Endothelial cell of umbilical vein (primary cell): ENCODE data around the gene CD58. TPM values are rescaled to one million over a fixed set of nuclear protein-coding genes. Genes with fewer than 3 reads are reported as not detected.

Experiments used
- BruUV-seq: library from RNA; stranded (reverse); fragments of 400-500 nt; replicated peaks from 2 replicates; lab custom pipeline; 2021; lab: Mats Ljungman, UMichigan
- CTCF ChIA-PET: fragments of 300-600, 350-600 bp; sonication (Branson Sonifier 250); formaldehyde crosslinking; loops from one replicate; lab custom pipeline; 2021; ENCODE audit warnings: antibody characterized with exemption, inconsistent platforms; lab: Charles Lee
- POLR2A ChIA-PET: fragments of 300-600, 350-600 bp; sonication (Branson Sonifier 250); formaldehyde crosslinking; loops from one replicate; lab custom pipeline; 2021; ENCODE audit warnings: antibody characterized with exemption, inconsistent platforms; lab: Charles Lee
- DNase-seq: peaks from one replicate; pipeline ENCODE4 v3.0.0-alpha.2; 2011; ENCODE audit warnings: low read depth, low spot score
- FAIRE-seq: peaks from 2 replicates; lab custom pipeline; 2011; peaks lifted over from hg19 to GRCh38; lab: Jason Lieb, UNC
- H2AFZ ChIP-seq: 2 replicates; pipeline ENCODE4 v1.6.0; 2012; ENCODE audit warnings: low read depth, low read length, control low read depth, inconsistent platforms
- H3K27ac ChIP-seq: 2 replicates; pipeline ENCODE4 v1.5.1; 2011; ENCODE audit warnings: low read depth, mild to moderate bottlenecking, control low read depth, low read length, moderate library complexity; ENCODE audit not compliant: insufficient read depth
- H3K27me3 ChIP-seq, 2 experiments: 2 replicates each; pipeline versions ENCODE4 v1.6.0 to v1.6.1; 2011; ENCODE audit warnings: low read length in 2 of 2, mixed read lengths in 1 of 2; ENCODE audit not compliant: control insufficient read depth in 2 of 2, insufficient read depth in 2 of 2
- H3K36me3 ChIP-seq, 2 experiments: 2 replicates in 1 of 2; 3 replicates in 1 of 2; pipeline ENCODE4 v1.5.1; 2011; ENCODE audit warnings: low read length in 2 of 2, mild to moderate bottlenecking in 1 of 2, moderate library complexity in 1 of 2; ENCODE audit not compliant: control insufficient read depth in 2 of 2, insufficient read depth in 2 of 2; ENCODE audit errors: extremely low read depth in 1 of 2
- H3K4me1 ChIP-seq: 3 replicates; pipeline ENCODE4 v1.5.1; 2011; ENCODE audit warnings: mild to moderate bottlenecking, low read length; ENCODE audit not compliant: control insufficient read depth, insufficient read depth; ENCODE audit errors: extremely low read depth
- H3K4me2 ChIP-seq: 2 replicates; pipeline ENCODE4 v1.6.1; 2011; ENCODE audit warnings: low read length, control low read depth, mixed read lengths; ENCODE audit not compliant: insufficient read depth
- H3K4me3 ChIP-seq, 3 experiments: fragments of 200-600 bp in 1 of 3; sonication (generic), shearing (Covaris generic) in 1 of 3; replicated peaks in 1 of 3; 2 replicates each; pipeline ENCODE4 v1.5.1; 2011 to 2016; ENCODE audit warnings: control low read depth in 3 of 3, low read length in 3 of 3, mild to moderate bottlenecking in 2 of 3, inconsistent platforms in 1 of 3, low read depth in 1 of 3, moderate library complexity in 1 of 3; ENCODE audit not compliant: insufficient read depth in 1 of 3
- H3K79me2 ChIP-seq: 2 replicates; pipeline ENCODE4 v1.6.0; 2012; ENCODE audit warnings: low read length, inconsistent platforms; ENCODE audit not compliant: control insufficient read depth, insufficient read depth
- H3K9ac ChIP-seq: replicated peaks from 2 replicates; pipeline ENCODE3; 2011; ENCODE audit warnings: low read length, control low read depth; ENCODE audit not compliant: insufficient read depth; ENCODE audit errors: extremely low read depth
- H3K9me1 ChIP-seq: replicated peaks from 3 replicates; pipeline ENCODE4 v1.6.0; 2011; ENCODE audit warnings: mild to moderate bottlenecking, low read length; ENCODE audit not compliant: control insufficient read depth, insufficient read depth; ENCODE audit errors: extremely low read depth
- H3K9me3 ChIP-seq: replicated peaks from 2 replicates; pipeline ENCODE4 v1.5.1; 2012; ENCODE audit warnings: low read length, inconsistent platforms; ENCODE audit not compliant: control insufficient read depth, insufficient read depth
- H4K20me1 ChIP-seq: replicated peaks from 2 replicates; pipeline ENCODE3; 2011; ENCODE audit warnings: mild to moderate bottlenecking, low read length; ENCODE audit not compliant: control insufficient read depth, insufficient read depth; ENCODE audit errors: extremely low read depth
- CTCF ChIP-seq, 2 donors: IDR thresholded peaks; 1 replicate in 1 of 2; 2 replicates in 1 of 2; pipeline ENCODE4 v1.5.1; 2011; ENCODE audit warnings: low read length in 2 of 2, mild to moderate bottlenecking in 2 of 2, moderate library complexity in 2 of 2, control low read depth in 1 of 2, inconsistent platforms in 1 of 2, low read depth in 1 of 2; ENCODE audit not compliant: insufficient read depth in 1 of 2; ENCODE audit errors: extremely low read depth in 1 of 2
- EZH2 ChIP-seq: IDR thresholded peaks from 2 replicates; pipeline ENCODE4 v1.6.1; 2012; ENCODE audit warnings: borderline replicate concordance, low read depth, mild to moderate bottlenecking, moderate library complexity, low read length, inconsistent platforms; ENCODE audit not compliant: severe bottlenecking
- FOS ChIP-seq: IDR thresholded peaks from 2 replicates; pipeline ENCODE4 v1.6.1; 2011; ENCODE audit warnings: mild to moderate bottlenecking, low read length, moderate library complexity, borderline replicate concordance; ENCODE audit not compliant: insufficient read depth
- GATA2 ChIP-seq: IDR thresholded peaks from 2 replicates; pipeline ENCODE4 v1.7.0; 2011; ENCODE audit warnings: low read depth, mild to moderate bottlenecking, moderate library complexity, mixed read lengths, low read length; ENCODE audit not compliant: insufficient read length, insufficient read depth
- JUN ChIP-seq: IDR thresholded peaks from 2 replicates; pipeline ENCODE4 v1.6.1; 2011; ENCODE audit warnings: borderline replicate concordance, low read depth; ENCODE audit not compliant: insufficient read length, insufficient read depth
- MAX ChIP-seq: IDR thresholded peaks from 2 replicates; pipeline ENCODE4 v1.6.1; 2011; ENCODE audit not compliant: insufficient read depth, insufficient read length
- MYC ChIP-seq: IDR thresholded peaks from one replicate; pipeline ENCODE4 v1.6.1; 2011; ENCODE audit warnings: mild to moderate bottlenecking, low read depth, low read length
- POLR2A ChIP-seq: IDR thresholded peaks from 2 replicates; pipeline ENCODE4 v1.6.1; 2012; ENCODE audit warnings: low read depth, mild to moderate bottlenecking, control low read depth, low read length
- POLR2AphosphoS5 ChIP-seq: IDR thresholded peaks from 2 replicates; pipeline ENCODE4 v1.6.1; 2012; ENCODE audit warnings: low read depth, mild to moderate bottlenecking, control low read depth, low read length, moderate library complexity; ENCODE audit not compliant: insufficient read depth
- dilution Hi-C: fragments of 300-500 bp; cut with MboI; formaldehyde crosslinking; loops from one replicate; pipeline ENCODE4 v1.15.0; 2019; ENCODE audit warnings: low sequenced_read_pairs; ENCODE audit not compliant: extremely low pct_ligation_motif_present
- intact Hi-C: fragments of 100-400 bp; cut with micrococcal nuclease; formaldehyde crosslinking; loops from one replicate; pipeline ENCODE4 v1.10.0; 2022
- polyA plus RNA-seq, 4 experiments: library from polyadenylated mRNA; depleted of rRNA in 3 of 4; stranded (reverse) in 3 of 4; unstranded in 1 of 4; fragments of >200 nt; gene quantifications; 2 replicates each; pipeline versions ENCODE4 v1.2.1 to v1.2.3, GENCODE V29; 2011 to 2012; ENCODE audit warnings: missing spikeins in 1 of 4
- total RNA-seq: library from RNA; stranded (reverse); gene quantifications from 2 replicates; pipeline ENCODE4 v1.2.3, GENCODE V29; 2021

CD58 gene
- total and polyA plus RNA-seq, 2 donors (not counting 3 experiments of a cell fraction or from before 2014, with no cell fraction given): 9.8 to 12.7 TPM

- H3K9ac ChIP-seq: no peak overlapping the region
- no peaks in the 10 kb centered on the region for H3K9me3 ChIP-seq
- no peaks in the 10 kb centered on the region for H3K9me1 ChIP-seq
- no peak overlapping the region for H2AFZ ChIP-seq
- no peak overlapping the region for H3K27ac ChIP-seq
- TF ChIP-seq FOS (no peak), EZH2 (no peak), JUN (no peak), MYC (no peak), GATA2 (no peak), MAX (no peak), CTCF (IDR thresholded peaks at IDR 0.05; ENCODE audit: extremely low read depth in 1 of 2, insufficient read depth in 1 of 2, low read depth in 1 of 2, low read length in 2 of 2) (no peak), POLR2AphosphoS5 (no peak), POLR2A (no peak)
- BruUV-seq: no TSS peak
- H3K4me3 ChIP-seq: no peak overlapping the region
- no peaks in the 10 kb centered on the region for H3K36me3 ChIP-seq
- H3K79me2 ChIP-seq: peaks cover 8% of the 10 kb centered on the region
- ChIA-PET CTCF (interaction anchor here (1.8 to 2.0 kb wide), 2 partner anchors 12 to 18 kb away, joined by 7 to 10 read pairs; no protein-coding TSS in a partner anchor), POLR2A (no interaction called here)
- H3K4me1 ChIP-seq: peaks cover 2% of the 10 kb centered on the region
- dilution Hi-C loops: no loop called here
- no peaks in the 10 kb centered on the region for H3K27me3 ChIP-seq
- no peaks in the 10 kb centered on the region for H4K20me1 ChIP-seq
- intact Hi-C loops: no loop called here
- H3K4me2 ChIP-seq: no peak overlapping the region
- DNase-seq: no peak
- FAIRE-seq: no peak
Observed at GRCh38 chr1:116556289-116557006, 14.4 kb downstream of the CD58 start.
